C4-2B (cell line): Measurements from ENCODE around the gene RIMS3.
"Not testable (repeated sequence)": the region's sequence is repeated elsewhere in the genome, so short reads cannot be mapped to it uniquely, and the experiment has no call there.

Experiments used
- CTCF ChIP-seq: fragments of 450-650 bp; conservative IDR thresholded peaks from 2 replicates; pipeline ENCODE4 v1.5.1; 2017; ENCODE audit warnings: mild to moderate bottlenecking
- ZFX ChIP-seq: fragments of 450-650 bp; IDR thresholded peaks from 2 replicates; pipeline ENCODE4 v1.6.1; 2017

- TF ChIP-seq CTCF, ZFX: not testable (repeated sequence)
Measured at GRCh38 chr1:40574805-40575204, 90.7 kb downstream of the RIMS3 start.
